PC-3 (cell line): ENCODE measurements around the gene MBOAT1. TPM values are rescaled to one million over a fixed set of nuclear protein-coding genes. Genes with fewer than 3 reads are reported as not detected.
"Not testable (repeated sequence)": the region's sequence is repeated elsewhere in the genome, so short reads cannot be mapped to it uniquely, and the experiment has no call there.

Source experiments
- ATAC-seq: fragments of 200-7000 bp; cut with Tn5 transposase; 2 replicates; pipeline ENCODE4 v1.9.1; 2020; ENCODE audit warnings: mild to moderate bottlenecking, moderate library complexity
- BruUV-seq: library from RNA; stranded (reverse); fragments of 400-500 nt; replicated peaks from 2 replicates; lab custom pipeline; 2021; lab: Mats Ljungman, UMichigan
- CTCF ChIA-PET: fragments of 300-600 bp; sonication (Branson Sonifier 250); formaldehyde crosslinking; loops from one replicate; lab custom pipeline; 2022; ENCODE audit warnings: antibody characterized with exemption; lab: Charles Lee
- POLR2A ChIA-PET: fragments of 300-600 bp; sonication (Branson Sonifier 250); formaldehyde crosslinking; loops from one replicate; lab custom pipeline; 2022; ENCODE audit warnings: antibody characterized with exemption; ENCODE audit not compliant: unreplicated experiment; lab: Charles Lee
- DNase-seq: peaks from one replicate; pipeline ENCODE4 v3.0.0-alpha.2; 2015
- H2AFZ ChIP-seq: fragments of 300-600 bp; sonication (generic); 2 replicates; pipeline ENCODE4 v1.6.0; 2016; ENCODE audit warnings: antibody characterized with exemption, low read length
- H3F3A ChIP-seq: fragments of 300-600 bp; sonication (generic); one replicate; pipeline ENCODE4 v1.6.0; 2017; ENCODE audit warnings: antibody characterized with exemption, low read length, control low read depth, mild to moderate bottlenecking; ENCODE audit not compliant: unreplicated experiment
- H3K27ac ChIP-seq: fragments of 300-600 bp; sonication (generic); 2 replicates; pipeline ENCODE4 v1.5.1; 2016; ENCODE audit warnings: mild to moderate bottlenecking, low read length
- H3K27me3 ChIP-seq: fragments of 300-600 bp; sonication (generic); 2 replicates; pipeline ENCODE4 v1.6.1; 2016; ENCODE audit warnings: low read length, mixed read lengths
- H3K36me3 ChIP-seq: fragments of 300-600 bp; sonication (generic); 2 replicates; pipeline ENCODE4 v1.6.1; 2016; ENCODE audit warnings: low read depth, mixed run types, low read length, mixed read lengths
- H3K4me1 ChIP-seq: fragments of 300-600 bp; sonication (generic); 2 replicates; pipeline ENCODE4 v1.5.1; 2016; ENCODE audit warnings: low read length; ENCODE audit not compliant: insufficient read depth
- H3K4me2 ChIP-seq: fragments of 300-600 bp; sonication (generic); 2 replicates; pipeline ENCODE4 v1.6.0; 2016; ENCODE audit warnings: low read length
- H3K4me3 ChIP-seq: fragments of 300-600 bp; sonication (generic); 2 replicates; pipeline ENCODE4 v1.5.1; 2016; ENCODE audit warnings: mild to moderate bottlenecking, low read length, mixed read lengths
- H3K79me2 ChIP-seq: fragments of 300-600 bp; sonication (generic); 2 replicates; pipeline ENCODE4 v1.6.1; 2017; ENCODE audit warnings: low read length, mixed read lengths
- H3K9ac ChIP-seq: fragments of 300-600 bp; sonication (generic); 2 replicates; pipeline ENCODE4 v1.6.0; 2016; ENCODE audit warnings: mild to moderate bottlenecking, low read length
- H3K9me2 ChIP-seq: fragments of 300-600 bp; sonication (generic); replicated peaks from 2 replicates; pipeline ENCODE4 v1.6.1; 2016; ENCODE audit warnings: mixed run types, low read length, mixed read lengths
- H3K9me3 ChIP-seq: fragments of 300-600 bp; sonication (generic); 2 replicates; pipeline ENCODE4 v1.6.1; 2016; ENCODE audit warnings: low read length, mixed read lengths
- H4K20me1 ChIP-seq: fragments of 300-600 bp; sonication (generic); 2 replicates; pipeline ENCODE4 v1.6.1; 2016; ENCODE audit warnings: low read length, mixed read lengths
- CTCF ChIP-seq: fragments of 300-600 bp; sonication (generic); conservative IDR thresholded peaks from 2 replicates; pipeline ENCODE4 v1.5.1; 2017; ENCODE audit warnings: antibody characterized with exemption, low read depth, mild to moderate bottlenecking, low read length
- EZH2 ChIP-seq: fragments of 300-600 bp; sonication (generic); IDR thresholded peaks from one replicate; pipeline ENCODE4 v1.6.1; 2017; ENCODE audit warnings: antibody characterized with exemption, mild to moderate bottlenecking, low read length; ENCODE audit not compliant: unreplicated experiment
- EZH2phosphoT487 ChIP-seq: fragments of 300-600 bp; sonication (generic); IDR thresholded peaks from 2 replicates; pipeline ENCODE4 v1.6.1; 2018; ENCODE audit warnings: mild to moderate bottlenecking, antibody characterized with exemption, low read length, borderline replicate concordance
- intact Hi-C: fragments of 100-400 bp; cut with micrococcal nuclease; formaldehyde crosslinking; loops from 2 replicates; pipeline ENCODE4 v1.9.0; 2023
- total RNA-seq: library from RNA; depleted of rRNA; stranded (reverse); fragments of >200 nt; gene quantifications from 2 replicates; pipeline ENCODE4 v1.2.3, GENCODE V29; 2014

Gene MBOAT1
- total RNA-seq, 1 experiment from 2014 or later = 8.4 TPM

- ChIA-PET POLR2A (no interaction called here), CTCF (no interaction called here)
- TF ChIP-seq CTCF = no peak
- TF ChIP-seq EZH2 = no peak
- TF ChIP-seq EZH2phosphoT487 = no peak
Measured at GRCh38 chr6:20153194-20153593, 59.1 kb downstream of the MBOAT1 start.

GRCh38 chr6:20148433-20148832 lies 63.8 kb downstream of the MBOAT1 start:
- TF ChIP-seq EZH2 (no peak), CTCF (no peak), EZH2phosphoT487 (no peak)
- Histone ChIP-seq H3K27ac (no peak overlapping the region), H4K20me1 (no peaks in the 10 kb centered on the region), H3K79me2 (no peaks in the 10 kb centered on the region), H3K9me3 (no peaks in the 10 kb centered on the region), H3K27me3 (no peaks in the 10 kb centered on the region), H3K9me2 (no peaks in the 10 kb centered on the region), H3K4me1 (no peaks in the 10 kb centered on the region), H3K9ac (no peak overlapping the region), H2AFZ (no peak overlapping the region), H3K4me3 (no peak overlapping the region), H3K4me2 (no peak overlapping the region), H3K36me3 (no peaks in the 10 kb centered on the region), H3F3A (no peaks in the 10 kb centered on the region)
- CTCF ChIA-PET = no interaction called here
- POLR2A ChIA-PET = no interaction called here
- intact Hi-C loops = no loop called here
- ATAC-seq = no peak
- BruUV-seq = no TSS peak
- no peak for DNase-seq

More at GRCh38 chr6:20153194-20153593, 59.1 kb downstream of the MBOAT1 start:
- Histone ChIP-seq H3K4me2 (no peak overlapping the region), H3K9me2 (no peaks in the 10 kb centered on the region), H4K20me1 (no peaks in the 10 kb centered on the region), H3K27ac (no peak overlapping the region), H3K9ac (no peak overlapping the region), H3K4me1 (no peaks in the 10 kb centered on the region), H3K4me3 (no peak overlapping the region), H3K9me3 (no peaks in the 10 kb centered on the region), H3F3A (no peaks in the 10 kb centered on the region), H2AFZ (no peak overlapping the region), H3K27me3 (no peaks in the 10 kb centered on the region), H3K36me3 (no peaks in the 10 kb centered on the region), H3K79me2 (no peaks in the 10 kb centered on the region)
- ATAC-seq (no peak), DNase-seq (no peak)
- intact Hi-C loops = no loop called here
- no TSS peak for BruUV-seq

GRCh38 chr6:20147469-20147868 lies 64.8 kb downstream of the MBOAT1 start:
- TF ChIP-seq EZH2 (no peak), EZH2phosphoT487 (no peak), CTCF (no peak)
- Histone ChIP-seq H2AFZ (no peak overlapping the region), H3K9me2 (no peaks in the 10 kb centered on the region), H3K9ac (no peak overlapping the region), H3F3A (no peaks in the 10 kb centered on the region), H3K4me3 (no peak overlapping the region), H3K4me2 (no peak overlapping the region), H3K9me3 (no peaks in the 10 kb centered on the region), H3K27ac (no peak overlapping the region), H4K20me1 (no peaks in the 10 kb centered on the region), H3K4me1 (no peaks in the 10 kb centered on the region), H3K79me2 (no peaks in the 10 kb centered on the region), H3K27me3 (no peaks in the 10 kb centered on the region), H3K36me3 (no peaks in the 10 kb centered on the region)
- POLR2A ChIA-PET = no interaction called here
- intact Hi-C loops = no loop called here
- ATAC-seq (no peak), DNase-seq (no peak)
- CTCF ChIA-PET = no interaction called here
- no TSS peak for BruUV-seq

GRCh38 chr6:20146831-20147230 lies 65.4 kb downstream of the MBOAT1 start:
- not testable (repeated sequence) for DNase-seq

More at GRCh38 chr6:20146831-20147230, 65.4 kb downstream of the MBOAT1 start:
- H3K9ac ChIP-seq, H3K36me3 ChIP-seq, CTCF ChIA-PET, intact Hi-C loops, H3K4me2 ChIP-seq, H3K9me2 ChIP-seq, ATAC-seq, H3F3A ChIP-seq, H3K79me2 ChIP-seq, H2AFZ ChIP-seq, H3K27me3 ChIP-seq, H3K9me3 ChIP-seq, POLR2A ChIA-PET, H3K4me3 ChIP-seq, H3K4me1 ChIP-seq, H4K20me1 ChIP-seq, H3K27ac ChIP-seq, BruUV-seq: not testable (repeated sequence)
